GM21360 (cell line): ENCODE measurements around the gene MED13L.
"Not testable (repeated sequence)": the region's sequence is repeated elsewhere in the genome, so short reads cannot be mapped to it uniquely, and the experiment has no call there.

Experiments
- ATAC-seq: cut with Tn5 transposase; IDR thresholded peaks from one replicate; pipeline ENCODE4 v1.9.1; 2021; ENCODE audit warnings: mild to moderate bottlenecking, moderate library complexity; ENCODE audit not compliant: unreplicated experiment

The MED13L gene

GRCh38 chr12:115988625-115989563 lies 288.6 kb downstream of the MED13L start:
- ATAC-seq = no peak

DNA sequence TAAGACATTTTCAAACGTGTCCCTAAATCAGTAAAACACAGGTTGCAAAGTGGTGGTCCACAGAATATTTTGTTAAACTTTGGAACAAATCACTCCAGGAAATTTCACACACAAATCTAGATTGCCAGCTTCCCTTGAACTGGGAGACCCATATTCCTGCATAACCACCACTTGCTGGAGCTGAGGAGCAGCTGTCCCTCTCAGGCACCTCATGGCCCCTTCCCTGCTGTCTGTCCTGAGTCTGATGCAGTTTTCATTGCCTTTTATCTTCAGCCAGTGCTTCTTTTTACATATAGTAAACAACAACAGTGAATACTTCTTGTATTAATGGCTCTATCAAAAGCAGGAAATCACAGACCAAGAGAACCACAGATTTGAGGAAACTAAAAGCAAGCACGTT lies 289.3 kb downstream of the MED13L start:
- no peak for ATAC-seq

- ATAC-seq = no peak
Measured at GRCh38 chr12:115984616-115985015, 292.9 kb downstream of the MED13L start.

DNA sequence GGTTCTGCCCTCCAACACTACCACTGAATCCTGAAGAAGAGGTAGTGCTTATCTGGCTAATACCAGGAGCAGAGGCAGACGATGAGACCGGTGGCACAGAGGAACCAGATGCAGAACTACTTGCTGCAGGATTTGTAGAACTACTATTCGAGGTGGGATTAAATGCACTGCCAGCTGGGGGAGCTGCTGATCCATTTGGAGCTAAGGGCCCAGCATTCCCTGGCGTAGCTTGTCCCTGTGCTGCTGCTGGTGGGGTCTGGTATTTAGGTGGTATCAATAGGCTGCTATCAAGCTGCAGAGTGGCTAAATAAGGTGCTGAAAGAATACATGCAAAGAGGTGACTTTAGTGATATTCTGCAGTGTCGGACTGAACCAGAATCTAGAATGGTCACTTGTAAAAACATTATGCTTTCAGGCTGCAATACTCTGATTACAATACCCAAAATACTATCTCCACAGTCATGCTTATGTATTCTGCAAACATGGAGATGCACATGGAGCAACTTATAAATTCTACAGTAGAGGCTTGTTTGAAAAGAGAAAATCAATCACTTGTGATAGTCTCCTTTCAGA lies 294.2 kb downstream of the MED13L start:
- no peak for ATAC-seq

GRCh38 chr12:115980339-115980738 lies 297.2 kb downstream of the MED13L start:
- no peak for ATAC-seq

DNA sequence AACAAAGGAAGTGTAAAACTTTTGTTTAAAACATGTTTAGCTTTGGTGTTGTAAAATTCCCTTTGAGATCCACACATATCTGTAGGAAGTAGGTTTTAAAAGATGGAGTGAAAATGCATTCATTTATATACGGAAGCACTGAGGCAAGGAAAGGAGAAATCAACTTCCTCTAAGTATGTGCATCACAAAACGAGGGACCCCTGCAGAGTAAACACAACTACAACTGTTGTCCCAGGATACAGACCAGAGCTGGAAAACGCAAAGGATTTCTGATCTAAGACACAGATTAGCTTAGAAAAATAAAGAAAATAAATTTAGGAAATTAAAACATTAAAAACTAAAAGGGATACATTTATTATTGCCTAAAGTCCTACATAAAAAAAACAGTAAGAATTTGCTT lies 297.6 kb downstream of the MED13L start:
- ATAC-seq = no peak

DNA sequence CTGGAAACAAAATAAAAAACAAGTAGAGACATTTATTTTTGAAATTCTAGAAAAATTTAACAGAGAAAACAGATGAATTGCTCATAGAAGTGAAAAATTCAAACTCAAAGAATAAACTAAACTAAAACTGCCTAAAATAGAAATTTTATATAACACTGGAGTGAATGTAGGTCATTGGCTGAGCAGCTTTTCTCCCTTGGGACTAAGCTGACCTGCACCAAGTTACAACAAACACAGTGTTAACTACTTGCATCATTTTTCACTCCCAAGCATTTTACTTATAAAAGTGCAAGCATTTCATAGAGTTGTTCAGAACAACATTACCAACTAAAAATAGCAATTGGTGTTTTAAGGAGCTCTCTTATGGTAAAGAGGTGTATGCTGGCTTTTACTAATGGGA lies 298.1 kb downstream of the MED13L start:
- ATAC-seq = no peak

- not testable (repeated sequence) for ATAC-seq
Measured at GRCh38 chr12:115976829-115977228, 300.7 kb downstream of the MED13L start.

GRCh38 chr12:115975411-115975810 lies 302.1 kb downstream of the MED13L start:
- no peak for ATAC-seq

GRCh38 chr12:115973968-115974724 lies 303.3 kb downstream of the MED13L start:
- no peak for ATAC-seq

DNA sequence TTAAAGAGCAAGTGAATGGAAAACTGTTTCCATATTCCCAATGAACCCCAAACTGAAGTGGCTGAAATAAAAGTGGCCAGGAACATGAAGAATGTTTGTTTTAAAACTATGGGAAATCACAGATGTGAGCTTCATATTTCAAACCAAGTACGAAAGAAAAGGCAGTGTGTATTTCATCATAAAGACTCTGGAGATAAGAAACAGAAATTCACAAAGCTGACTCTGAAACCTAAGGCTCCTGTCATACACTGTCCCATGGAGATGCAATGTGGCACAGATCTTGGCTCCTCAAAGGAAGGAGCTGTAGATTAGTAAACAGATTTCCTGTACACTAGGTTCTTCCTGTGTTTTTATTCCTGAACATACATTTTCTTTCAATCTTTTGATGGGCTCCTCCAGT lies 304.4 kb downstream of the MED13L start:
- no peak for ATAC-seq

- no peak for ATAC-seq
Measured at GRCh38 chr12:115972241-115972640, 305.3 kb downstream of the MED13L start.

- ATAC-seq = no peak
Measured at GRCh38 chr12:115968211-115968610, 309.3 kb downstream of the MED13L start.

GRCh38 chr12:115966376-115966775 lies 311.1 kb downstream of the MED13L start:
- no peak for ATAC-seq

- no peak for ATAC-seq
Measured at GRCh38 chr12:115964626-115965025, 312.9 kb downstream of the MED13L start.

DNA sequence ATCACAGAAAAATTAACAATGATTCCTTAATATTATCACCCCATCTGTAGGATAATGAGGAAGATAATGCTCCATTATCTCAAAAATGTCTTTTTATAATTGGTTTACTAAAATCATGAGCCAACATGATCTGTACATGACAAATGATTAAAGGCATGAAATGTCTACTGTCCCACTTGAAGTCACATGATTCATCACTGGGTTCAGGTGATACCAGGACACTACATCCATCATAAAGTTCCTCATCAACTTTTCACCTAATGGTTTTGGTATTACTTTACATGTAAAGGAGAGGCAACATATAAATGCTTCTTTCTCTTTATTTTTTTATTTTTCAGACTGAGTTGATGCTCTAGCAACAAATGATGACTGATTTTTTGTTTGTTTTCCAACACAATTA lies 313.3 kb downstream of the MED13L start:
- no peak for ATAC-seq

DNA sequence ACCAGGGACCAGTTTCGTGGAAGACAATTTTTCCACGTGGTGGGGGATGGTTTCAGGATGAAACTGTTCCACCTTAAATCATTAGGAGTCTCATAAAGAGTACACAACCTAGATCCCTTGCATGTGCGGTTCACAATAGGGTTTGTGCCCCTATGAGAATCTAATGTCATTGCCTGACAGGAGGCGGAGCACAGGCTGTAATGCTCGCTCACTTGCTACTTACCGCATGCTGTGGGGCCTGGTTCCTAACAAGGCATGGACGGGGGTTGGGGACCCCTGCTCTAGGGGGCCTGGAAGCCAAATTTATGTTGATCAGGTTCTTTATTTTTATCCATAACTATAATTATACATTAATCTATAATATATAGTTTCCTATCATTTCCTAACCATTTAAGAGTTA lies 315.3 kb downstream of the MED13L start:
- no peak for ATAC-seq

GRCh38 chr12:115960868-115961802 lies 316.4 kb downstream of the MED13L start:
- ATAC-seq = no peak

DNA sequence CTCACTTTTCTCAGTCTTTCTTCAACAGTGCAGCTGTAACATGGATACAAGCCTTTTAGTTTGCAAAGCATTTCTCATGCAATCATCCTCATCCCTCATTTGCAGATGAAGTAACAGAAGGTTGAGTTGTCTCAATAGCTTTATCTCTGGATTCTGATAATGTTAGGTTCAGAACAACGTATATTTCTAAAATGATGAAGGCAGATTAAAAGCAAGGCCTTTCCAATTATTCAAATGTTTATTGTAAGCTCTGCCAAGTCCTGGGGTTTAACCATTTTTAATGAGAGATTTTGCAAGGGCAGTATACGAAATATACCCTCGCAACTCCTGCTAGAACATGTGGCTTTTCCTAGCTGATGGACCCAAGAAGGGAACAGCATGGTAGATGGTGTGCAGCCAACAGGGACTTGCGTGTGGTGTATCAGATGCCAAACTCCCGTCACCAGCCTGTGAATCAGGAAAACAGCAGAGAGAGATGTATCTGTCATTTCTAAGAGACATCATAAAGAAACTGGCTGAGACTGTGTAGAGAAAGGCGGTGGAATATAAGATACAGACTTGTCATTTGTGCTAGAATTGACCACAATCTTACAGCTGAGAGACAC lies 319.7 kb downstream of the MED13L start:
- no peak for ATAC-seq

GRCh38 chr12:115956659-115957058 lies 320.8 kb downstream of the MED13L start:
- no peak for ATAC-seq
